ES-I3 (cell line): Measurements from ENCODE around the gene DRC1.

Experiments
- H3K36me3 ChIP-seq: 2 replicates; pipeline ENCODE4 v1.6.1; 2013; ENCODE audit warnings: mild to moderate bottlenecking, low read length, control low read depth, moderate library complexity; ENCODE audit not compliant: insufficient read depth
- H3K4me1 ChIP-seq: 2 replicates; pipeline ENCODE4 v1.6.1; 2013; ENCODE audit warnings: mild to moderate bottlenecking, control low read depth, low read length; ENCODE audit not compliant: insufficient read depth
- H3K9ac ChIP-seq: 2 replicates; pipeline ENCODE4 v1.6.1; 2013; ENCODE audit warnings: low read depth, mild to moderate bottlenecking, low read length, moderate library complexity
- H3K9me3 ChIP-seq: 2 replicates; pipeline ENCODE4 v1.6.1; 2013; ENCODE audit warnings: mild to moderate bottlenecking, low read length, moderate library complexity; ENCODE audit not compliant: control insufficient read depth, insufficient read depth

Gene DRC1

GRCh38 chr2:26380281-26380680 lies 21.4 kb upstream of the DRC1 start:
- Histone ChIP-seq H3K36me3 (peaks cover 4% of the 10 kb centered on the region), H3K9me3 (no peaks in the 10 kb centered on the region), H3K4me1 (no peaks in the 10 kb centered on the region), H3K9ac (no peak overlapping the region)

- Histone ChIP-seq H3K9me3 (no peaks in the 10 kb centered on the region), H3K4me1 (no peaks in the 10 kb centered on the region), H3K9ac (no peak overlapping the region), H3K36me3 (peaks cover 8% of the 10 kb centered on the region)
These were observed 19.2 kb upstream of the DRC1 start for GRCh38 chr2:26382564-26382963.

GRCh38 chr2:26384183-26384582 lies 17.5 kb upstream of the DRC1 start:
- peaks cover 8% of the 10 kb centered on the region; the same call in 1 of the 2 replicates for H3K36me3 ChIP-seq
- H3K9me3 ChIP-seq: no peaks in the 10 kb centered on the region
- no peak overlapping the region for H3K9ac ChIP-seq
- H3K4me1 ChIP-seq: no peaks in the 10 kb centered on the region

GRCh38 chr2:26384597-26384996 lies 17.1 kb upstream of the DRC1 start:
- H3K4me1 ChIP-seq: no peaks in the 10 kb centered on the region
- H3K9me3 ChIP-seq: no peaks in the 10 kb centered on the region
- H3K9ac ChIP-seq: no peak overlapping the region
- peaks cover 8% of the 10 kb centered on the region; the same call in 1 of the 2 replicates for H3K36me3 ChIP-seq

GRCh38 chr2:26387189-26387588 lies 14.5 kb upstream of the DRC1 start:
- H3K9me3 ChIP-seq: no peaks in the 10 kb centered on the region
- no peaks in the 10 kb centered on the region for H3K4me1 ChIP-seq
- H3K9ac ChIP-seq: no peak overlapping the region
- H3K36me3 ChIP-seq: peaks cover 7% of the 10 kb centered on the region; the same call in 1 of the 2 replicates

- H3K36me3 ChIP-seq: peaks cover 3% of the 10 kb centered on the region
- no peaks in the 10 kb centered on the region for H3K9me3 ChIP-seq
- H3K9ac ChIP-seq: no peak overlapping the region
These were observed 7.0 kb upstream of the DRC1 start for GRCh38 chr2:26394694-26395093.

GRCh38 chr2:26395394-26395793 lies 6.3 kb upstream of the DRC1 start:
- H3K9ac ChIP-seq: no peak overlapping the region

More at GRCh38 chr2:26394694-26395093, 7.0 kb upstream of the DRC1 start:
- no peaks in the 10 kb centered on the region for H3K4me1 ChIP-seq

GRCh38 chr2:26396734-26397298 lies 4.9 kb upstream of the DRC1 start:
- peaks cover 3% of the 10 kb centered on the region for H3K36me3 ChIP-seq
- H3K9me3 ChIP-seq: no peaks in the 10 kb centered on the region
- no peak overlapping the region for H3K9ac ChIP-seq
- peaks cover 4% of the 10 kb centered on the region; the same call in 1 of the 2 replicates for H3K4me1 ChIP-seq

More at GRCh38 chr2:26395394-26395793, 6.3 kb upstream of the DRC1 start:
- H3K9me3 ChIP-seq: no peaks in the 10 kb centered on the region
- H3K4me1 ChIP-seq: peaks cover 2% of the 10 kb centered on the region; the same call in 1 of the 2 replicates
- peaks cover 3% of the 10 kb centered on the region for H3K36me3 ChIP-seq

GRCh38 chr2:26399771-26400376 lies 1.8 kb upstream of the DRC1 start:
- Histone ChIP-seq H3K9ac (no peak overlapping the region), H3K4me1 (peaks cover 7% of the 10 kb centered on the region; the same call in 1 of the 2 replicates), H3K9me3 (no peaks in the 10 kb centered on the region), H3K36me3 (no peaks in the 10 kb centered on the region)

GRCh38 chr2:26400723-26401122 lies 997 bp upstream of the DRC1 start:
- Histone ChIP-seq H3K36me3 (no peaks in the 10 kb centered on the region), H3K9me3 (no peaks in the 10 kb centered on the region), H3K9ac (no peak overlapping the region), H3K4me1 (peaks cover 7% of the 10 kb centered on the region; the same call in 1 of the 2 replicates)

GRCh38 chr2:26407526-26407925 lies 5.8 kb downstream of the DRC1 start:
- Histone ChIP-seq H3K9me3 (no peaks in the 10 kb centered on the region), H3K4me1 (0 out of 2 replicates have a peak, but pooled peaks cover 4% of the 10 kb centered on the region), H3K36me3 (no peaks in the 10 kb centered on the region), H3K9ac (no peak overlapping the region)

- no peaks in the 10 kb centered on the region for H3K36me3 ChIP-seq
- H3K9ac ChIP-seq: no peak overlapping the region
- H3K9me3 ChIP-seq: no peaks in the 10 kb centered on the region
- H3K4me1 ChIP-seq: no peaks in the 10 kb centered on the region
These were observed 8.1 kb downstream of the DRC1 start for GRCh38 chr2:26409785-26410184.

GRCh38 chr2:26410764-26411243 lies 9.1 kb downstream of the DRC1 start:
- Histone ChIP-seq H3K9ac (no peak overlapping the region), H3K4me1 (no peaks in the 10 kb centered on the region), H3K9me3 (no peaks in the 10 kb centered on the region), H3K36me3 (no peaks in the 10 kb centered on the region)

GRCh38 chr2:26411419-26411818 lies 9.7 kb downstream of the DRC1 start:
- no peak overlapping the region for H3K9ac ChIP-seq

GRCh38 chr2:26412091-26412673 lies 10.5 kb downstream of the DRC1 start:
- Histone ChIP-seq H3K36me3 (no peaks in the 10 kb centered on the region), H3K4me1 (no peaks in the 10 kb centered on the region), H3K9me3 (no peaks in the 10 kb centered on the region), H3K9ac (no peak overlapping the region)

More at GRCh38 chr2:26411419-26411818, 9.7 kb downstream of the DRC1 start:
- H3K9me3 ChIP-seq: no peaks in the 10 kb centered on the region
- H3K4me1 ChIP-seq: no peaks in the 10 kb centered on the region
- no peaks in the 10 kb centered on the region for H3K36me3 ChIP-seq
